MCF 10A (cell line): Measurements from ENCODE around the gene LPIN3. TPM values are rescaled to one million over a fixed set of nuclear protein-coding genes. Genes with fewer than 3 reads are reported as not detected.

Experiments used
- BruUV-seq: library from RNA; stranded (reverse); fragments of 400-500 nt; replicated peaks from 2 replicates; lab custom pipeline; 2021; lab: Mats Ljungman, UMichigan
- CTCF ChIA-PET: fragments of 300-600 bp; sonication (Branson Sonifier 250); formaldehyde crosslinking; extraction: SDS; loops from one replicate; lab custom pipeline; 2021; ENCODE audit warnings: antibody characterized with exemption, inconsistent platforms; lab: Yijun Ruan, JAX
- POLR2A ChIA-PET: fragments of 300-600, 350-650 bp; sonication (Branson Sonifier 250); formaldehyde crosslinking; extraction: SDS; loops from one replicate; lab custom pipeline; 2020; ENCODE audit warnings: antibody characterized with exemption, inconsistent platforms; lab: Yijun Ruan, JAX
- DNase-seq: peaks from one replicate; pipeline ENCODE4 v3.0.0-alpha.2; 2018; ENCODE audit not compliant: unreplicated experiment
- H3K27ac Mint-ChIP-seq: one replicate; pipeline ENCODE4 v1.8.0; 2022; ENCODE audit warnings: mild to moderate bottlenecking, low read depth, mixed read lengths; ENCODE audit not compliant: unreplicated experiment
- H3K27me3 Mint-ChIP-seq: one replicate; pipeline ENCODE4 v1.8.0; 2022; ENCODE audit warnings: mixed read lengths; ENCODE audit not compliant: insufficient read depth, unreplicated experiment
- H3K36me3 Mint-ChIP-seq: one replicate; pipeline ENCODE4 v1.8.0; 2022; ENCODE audit warnings: mild to moderate bottlenecking, moderate library complexity, mixed read lengths; ENCODE audit not compliant: insufficient read depth, unreplicated experiment
- H3K4me1 Mint-ChIP-seq: one replicate; pipeline ENCODE4 v1.8.0; 2022; ENCODE audit warnings: mixed read lengths; ENCODE audit not compliant: insufficient read depth, unreplicated experiment
- H3K4me3 Mint-ChIP-seq: one replicate; pipeline ENCODE4 v1.8.0; 2022; ENCODE audit warnings: mild to moderate bottlenecking, moderate library complexity, mixed read lengths; ENCODE audit not compliant: unreplicated experiment
- H3K9me3 Mint-ChIP-seq: one replicate; pipeline ENCODE4 v1.8.0; 2022; ENCODE audit warnings: mixed read lengths; ENCODE audit not compliant: unreplicated experiment
- intact Hi-C: fragments of 100-400 bp; cut with micrococcal nuclease; formaldehyde crosslinking; loops from 2 replicates; pipeline ENCODE4 v1.14.1; 2022
- total RNA-seq: library from RNA; stranded (reverse); gene quantifications from 2 replicates; pipeline ENCODE4 v1.2.3, GENCODE V29; 2022
- TF ChIP-seq, protein P1 (sequence below): fragments of 200-600 bp; IDR thresholded peaks from one replicate; pipeline ENCODE4 v1.8.0; 2022; ENCODE audit warnings: antibody characterized with exemption, mild to moderate bottlenecking; ENCODE audit not compliant: unreplicated experiment

Gene LPIN3
- total RNA-seq, 1 experiment from 2014 or later = 16.5 TPM

DNA sequence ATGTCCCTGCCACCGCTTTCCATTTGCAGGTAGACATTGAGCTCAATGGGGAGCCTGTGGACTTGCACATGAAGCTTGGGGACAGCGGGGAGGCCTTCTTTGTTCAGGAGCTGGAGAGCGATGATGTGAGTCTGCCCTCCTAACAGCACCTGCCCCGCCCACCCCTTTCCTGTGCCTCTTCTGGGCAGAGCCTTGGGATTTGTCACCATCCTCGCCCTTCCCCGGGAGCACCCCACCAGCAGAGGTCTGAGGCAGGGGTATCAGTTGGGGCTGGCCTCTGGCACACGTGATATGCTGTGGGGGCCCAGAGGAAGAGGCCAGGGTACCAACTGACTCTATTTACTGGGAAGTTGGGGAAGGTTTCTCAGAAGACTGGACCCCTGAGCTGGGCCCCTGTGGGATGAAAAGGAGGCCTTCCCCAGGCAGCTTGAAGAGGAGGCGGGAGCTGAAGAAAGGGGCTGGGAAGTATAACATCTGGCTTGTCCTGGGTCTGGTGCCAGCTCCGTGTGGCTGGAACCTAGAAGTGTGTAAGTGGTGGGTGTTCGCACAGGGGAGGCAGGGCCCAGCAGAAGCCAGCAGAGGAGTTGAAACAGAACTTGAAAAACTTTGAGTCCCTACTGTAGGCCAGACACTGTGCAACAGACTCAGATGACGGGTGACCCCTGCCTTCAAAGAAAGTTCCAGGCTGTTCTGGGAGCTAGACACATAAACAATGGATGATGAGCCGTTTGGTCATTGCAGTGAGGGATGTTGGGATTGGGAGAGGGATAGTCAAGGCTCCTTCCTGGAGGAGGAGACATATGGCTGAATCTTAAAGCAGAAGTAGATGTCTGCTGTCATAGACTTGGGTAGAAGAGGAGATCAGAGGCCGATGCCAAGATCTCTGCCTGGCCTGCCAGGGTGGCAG is 7.2 kb downstream of the LPIN3 start:
- CTCF ChIA-PET = interaction anchor here (0.5 to 1.3 kb wide), 5 partner anchors 8 to 202 kb away, joined by 3 to 7 read pairs (median 4); no protein-coding TSS in a partner anchor
- no TSS peak for BruUV-seq
- H3K4me3 Mint-ChIP-seq = no peak overlapping the region
- H3K27me3 Mint-ChIP-seq = no peaks in the 10 kb centered on the region
- DNase-seq = no peak
- POLR2A ChIA-PET = no interaction called here
- peaks cover 6% of the 10 kb centered on the region for H3K4me1 Mint-ChIP-seq
- TF ChIP-seq, protein P1, sequence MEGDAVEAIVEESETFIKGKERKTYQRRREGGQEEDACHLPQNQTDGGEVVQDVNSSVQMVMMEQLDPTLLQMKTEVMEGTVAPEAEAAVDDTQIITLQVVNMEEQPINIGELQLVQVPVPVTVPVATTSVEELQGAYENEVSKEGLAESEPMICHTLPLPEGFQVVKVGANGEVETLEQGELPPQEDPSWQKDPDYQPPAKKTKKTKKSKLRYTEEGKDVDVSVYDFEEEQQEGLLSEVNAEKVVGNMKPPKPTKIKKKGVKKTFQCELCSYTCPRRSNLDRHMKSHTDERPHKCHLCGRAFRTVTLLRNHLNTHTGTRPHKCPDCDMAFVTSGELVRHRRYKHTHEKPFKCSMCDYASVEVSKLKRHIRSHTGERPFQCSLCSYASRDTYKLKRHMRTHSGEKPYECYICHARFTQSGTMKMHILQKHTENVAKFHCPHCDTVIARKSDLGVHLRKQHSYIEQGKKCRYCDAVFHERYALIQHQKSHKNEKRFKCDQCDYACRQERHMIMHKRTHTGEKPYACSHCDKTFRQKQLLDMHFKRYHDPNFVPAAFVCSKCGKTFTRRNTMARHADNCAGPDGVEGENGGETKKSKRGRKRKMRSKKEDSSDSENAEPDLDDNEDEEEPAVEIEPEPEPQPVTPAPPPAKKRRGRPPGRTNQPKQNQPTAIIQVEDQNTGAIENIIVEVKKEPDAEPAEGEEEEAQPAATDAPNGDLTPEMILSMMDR = no peak
- H3K36me3 Mint-ChIP-seq = peaks cover 28% of the 10 kb centered on the region
- intact Hi-C loops = no loop called here
- no peaks in the 10 kb centered on the region for H3K9me3 Mint-ChIP-seq
- no peak overlapping the region for H3K27ac Mint-ChIP-seq

GRCh38 chr20:41348430-41349172 is 8.0 kb downstream of the LPIN3 start:
- DNase-seq = no peak
- Mint-ChIP-seq H3K4me3 (no peak overlapping the region), H3K27me3 (no peaks in the 10 kb centered on the region), H3K27ac (no peak overlapping the region), H3K9me3 (no peaks in the 10 kb centered on the region), H3K4me1 (peaks cover under 1% of the 10 kb centered on the region), H3K36me3 (peaks cover 28% of the 10 kb centered on the region)
- POLR2A ChIA-PET = no interaction called here
- intact Hi-C loops = no loop called here
- no TSS peak for BruUV-seq
- TF ChIP-seq, protein P1 = no peak
- CTCF ChIA-PET = interaction anchor here (0.6 to 3.3 kb wide), 4 partner anchors 8 to 203 kb away, joined by 3 to 20 read pairs (median 6); partner anchors contain the start of gene LPIN3

DNA sequence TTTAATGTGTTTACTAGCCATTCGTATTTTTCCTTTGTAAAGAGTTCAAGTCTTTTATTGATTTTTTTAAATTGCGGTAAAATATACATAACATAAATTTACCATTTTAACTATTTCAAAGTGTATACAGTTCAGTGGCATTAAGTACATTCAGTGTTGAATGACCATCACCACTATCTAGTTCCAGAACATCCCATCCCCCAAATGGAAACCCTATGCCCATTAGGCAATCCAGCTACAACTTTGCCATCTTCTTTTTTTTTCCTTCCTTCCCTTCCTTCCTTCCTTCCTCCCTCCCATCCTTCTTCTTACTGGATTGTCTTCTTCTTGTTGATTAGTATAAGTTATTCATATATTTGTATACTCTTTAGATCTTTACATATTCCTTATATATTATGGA is 8.6 kb downstream of the LPIN3 start:
- Mint-ChIP-seq H3K27ac (peak overlapping the region; percentile 36), H3K36me3 (peaks cover 28% of the 10 kb centered on the region), H3K9me3 (no peaks in the 10 kb centered on the region), H3K27me3 (no peaks in the 10 kb centered on the region), H3K4me1 (no peaks in the 10 kb centered on the region), H3K4me3 (no peak overlapping the region)
- no TSS peak for BruUV-seq
- intact Hi-C loops = no loop called here
- no peak for DNase-seq
- TF ChIP-seq, protein P1 = no peak
- POLR2A ChIA-PET = interaction anchor here (0.6 kb wide), 1 partner anchor 114 kb away, joined by 3 read pairs; no protein-coding TSS in a partner anchor
- CTCF ChIA-PET = interaction anchor here (1.3 to 3.3 kb wide), 3 partner anchors 8 to 62 kb away, joined by 6 to 20 read pairs (median 7); partner anchors contain the start of gene LPIN3

DNA sequence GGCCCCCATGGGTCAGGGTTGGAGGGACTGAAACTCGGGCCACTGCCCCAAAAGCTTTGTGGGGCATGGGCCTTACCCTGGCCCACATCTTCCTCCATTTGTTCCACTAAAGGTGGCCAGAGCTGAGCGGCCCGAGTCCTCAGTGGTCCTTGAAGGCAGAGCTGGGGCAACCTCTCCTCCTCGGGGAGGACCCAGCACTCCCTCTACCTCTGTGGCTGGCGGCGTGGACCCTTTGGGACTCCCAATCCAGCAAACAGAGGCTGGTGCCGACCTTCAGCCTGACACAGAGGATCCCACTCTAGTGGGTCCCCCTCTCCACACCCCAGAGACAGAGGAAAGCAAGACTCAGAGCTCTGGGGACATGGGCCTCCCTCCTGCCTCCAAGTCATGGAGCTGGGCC is 9.3 kb downstream of the LPIN3 start:
- ChIA-PET POLR2A (interaction anchor here (0.6 to 1.4 kb wide), 3 partner anchors 9 to 117 kb away, joined by 3 read pairs; no protein-coding TSS in a partner anchor), CTCF (interaction anchor here (0.9 to 3.3 kb wide), 4 partner anchors 9 to 177 kb away, joined by 3 to 20 read pairs (median 8); partner anchors contain the start of gene LPIN3)
- DNase-seq = no peak
- Mint-ChIP-seq H3K36me3 (peaks cover 28% of the 10 kb centered on the region), H3K9me3 (no peaks in the 10 kb centered on the region), H3K4me3 (no peak overlapping the region), H3K27me3 (no peaks in the 10 kb centered on the region), H3K27ac (no peak overlapping the region), H3K4me1 (no peaks in the 10 kb centered on the region)
- TF ChIP-seq, protein P1 = no peak
- no TSS peak for BruUV-seq
- intact Hi-C loops = no loop called here
